Hepatic stellate cell (primary cell): Measurements from ENCODE around the gene TNF.

Experiments used
- DNase-seq: peaks from one replicate; pipeline ENCODE4 v3.0.0; 2011; ENCODE audit warnings: low spot score

The TNF gene

DNA sequence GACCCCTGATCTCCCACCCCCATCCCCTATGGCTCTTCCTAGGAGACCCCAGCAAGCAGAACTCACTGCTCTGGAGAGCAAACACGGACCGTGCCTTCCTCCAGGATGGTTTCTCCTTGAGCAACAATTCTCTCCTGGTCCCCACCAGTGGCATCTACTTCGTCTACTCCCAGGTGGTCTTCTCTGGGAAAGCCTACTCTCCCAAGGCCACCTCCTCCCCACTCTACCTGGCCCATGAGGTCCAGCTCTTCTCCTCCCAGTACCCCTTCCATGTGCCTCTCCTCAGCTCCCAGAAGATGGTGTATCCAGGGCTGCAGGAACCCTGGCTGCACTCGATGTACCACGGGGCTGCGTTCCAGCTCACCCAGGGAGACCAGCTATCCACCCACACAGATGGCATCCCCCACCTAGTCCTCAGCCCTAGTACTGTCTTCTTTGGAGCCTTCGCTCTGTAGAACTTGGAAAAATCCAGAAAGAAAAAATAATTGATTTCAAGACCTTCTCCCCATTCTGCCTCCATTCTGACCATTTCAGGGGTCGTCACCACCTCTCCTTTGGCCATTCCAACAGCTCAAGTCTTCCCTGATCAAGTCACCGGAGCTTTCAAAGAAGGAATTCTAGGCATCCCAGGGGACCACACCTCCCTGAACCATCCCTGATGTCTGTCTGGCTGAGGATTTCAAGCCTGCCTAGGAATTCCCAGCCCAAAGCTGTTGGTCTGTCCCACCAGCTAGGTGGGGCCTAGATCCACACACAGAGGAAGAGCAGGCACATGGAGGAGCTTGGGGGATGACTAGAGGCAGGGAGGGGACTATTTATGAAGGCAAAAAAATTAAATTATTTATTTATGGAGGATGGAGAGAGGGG, 1.9 kb upstream of the TNF start:
- DNase-seq = no peak

DNA sequence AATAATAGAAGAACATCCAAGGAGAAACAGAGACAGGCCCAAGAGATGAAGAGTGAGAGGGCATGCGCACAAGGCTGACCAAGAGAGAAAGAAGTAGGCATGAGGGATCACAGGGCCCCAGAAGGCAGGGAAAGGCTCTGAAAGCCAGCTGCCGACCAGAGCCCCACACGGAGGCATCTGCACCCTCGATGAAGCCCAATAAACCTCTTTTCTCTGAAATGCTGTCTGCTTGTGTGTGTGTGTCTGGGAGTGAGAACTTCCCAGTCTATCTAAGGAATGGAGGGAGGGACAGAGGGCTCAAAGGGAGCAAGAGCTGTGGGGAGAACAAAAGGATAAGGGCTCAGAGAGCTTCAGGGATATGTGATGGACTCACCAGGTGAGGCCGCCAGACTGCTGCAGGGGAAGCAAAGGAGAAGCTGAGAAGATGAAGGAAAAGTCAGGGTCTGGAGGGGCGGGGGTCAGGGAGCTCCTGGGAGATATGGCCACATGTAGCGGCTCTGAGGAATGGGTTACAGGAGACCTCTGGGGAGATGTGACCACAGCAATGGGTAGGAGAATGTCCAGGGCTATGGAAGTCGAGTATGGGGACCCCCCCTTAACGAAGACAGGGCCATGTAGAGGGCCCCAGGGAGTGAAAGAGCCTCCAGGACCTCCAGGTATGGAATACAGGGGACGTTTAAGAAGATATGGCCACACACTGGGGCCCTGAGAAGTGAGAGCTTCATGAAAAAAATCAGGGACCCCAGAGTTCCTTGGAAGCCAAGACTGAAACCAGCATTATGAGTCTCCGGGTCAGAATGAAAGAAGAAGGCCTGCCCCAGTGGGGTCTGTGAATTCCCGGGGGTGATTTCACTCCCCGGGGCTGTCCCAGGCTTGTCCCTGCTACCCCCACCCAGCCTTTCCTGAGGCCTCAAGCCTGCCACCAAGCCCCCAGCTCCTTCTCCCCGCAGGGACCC, 981 bp upstream of the TNF start:
- DNase-seq = no peak

DNA sequence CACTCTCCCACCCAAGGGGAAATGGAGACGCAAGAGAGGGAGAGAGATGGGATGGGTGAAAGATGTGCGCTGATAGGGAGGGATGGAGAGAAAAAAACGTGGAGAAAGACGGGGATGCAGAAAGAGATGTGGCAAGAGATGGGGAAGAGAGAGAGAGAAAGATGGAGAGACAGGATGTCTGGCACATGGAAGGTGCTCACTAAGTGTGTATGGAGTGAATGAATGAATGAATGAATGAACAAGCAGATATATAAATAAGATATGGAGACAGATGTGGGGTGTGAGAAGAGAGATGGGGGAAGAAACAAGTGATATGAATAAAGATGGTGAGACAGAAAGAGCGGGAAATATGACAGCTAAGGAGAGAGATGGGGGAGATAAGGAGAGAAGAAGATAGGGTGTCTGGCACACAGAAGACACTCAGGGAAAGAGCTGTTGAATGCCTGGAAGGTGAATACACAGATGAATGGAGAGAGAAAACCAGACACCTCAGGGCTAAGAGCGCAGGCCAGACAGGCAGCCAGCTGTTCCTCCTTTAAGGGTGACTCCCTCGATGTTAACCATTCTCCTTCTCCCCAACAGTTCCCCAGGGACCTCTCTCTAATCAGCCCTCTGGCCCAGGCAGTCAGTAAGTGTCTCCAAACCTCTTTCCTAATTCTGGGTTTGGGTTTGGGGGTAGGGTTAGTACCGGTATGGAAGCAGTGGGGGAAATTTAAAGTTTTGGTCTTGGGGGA, 754 bp downstream of the TNF start:
- DNase-seq = no peak

DNA sequence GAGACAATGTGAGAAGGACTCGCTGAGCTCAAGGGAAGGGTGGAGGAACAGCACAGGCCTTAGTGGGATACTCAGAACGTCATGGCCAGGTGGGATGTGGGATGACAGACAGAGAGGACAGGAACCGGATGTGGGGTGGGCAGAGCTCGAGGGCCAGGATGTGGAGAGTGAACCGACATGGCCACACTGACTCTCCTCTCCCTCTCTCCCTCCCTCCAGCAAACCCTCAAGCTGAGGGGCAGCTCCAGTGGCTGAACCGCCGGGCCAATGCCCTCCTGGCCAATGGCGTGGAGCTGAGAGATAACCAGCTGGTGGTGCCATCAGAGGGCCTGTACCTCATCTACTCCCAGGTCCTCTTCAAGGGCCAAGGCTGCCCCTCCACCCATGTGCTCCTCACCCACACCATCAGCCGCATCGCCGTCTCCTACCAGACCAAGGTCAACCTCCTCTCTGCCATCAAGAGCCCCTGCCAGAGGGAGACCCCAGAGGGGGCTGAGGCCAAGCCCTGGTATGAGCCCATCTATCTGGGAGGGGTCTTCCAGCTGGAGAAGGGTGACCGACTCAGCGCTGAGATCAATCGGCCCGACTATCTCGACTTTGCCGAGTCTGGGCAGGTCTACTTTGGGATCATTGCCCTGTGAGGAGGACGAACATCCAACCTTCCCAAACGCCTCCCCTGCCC, 1.7 kb downstream of the TNF start:
- DNase-seq = no peak

DNA sequence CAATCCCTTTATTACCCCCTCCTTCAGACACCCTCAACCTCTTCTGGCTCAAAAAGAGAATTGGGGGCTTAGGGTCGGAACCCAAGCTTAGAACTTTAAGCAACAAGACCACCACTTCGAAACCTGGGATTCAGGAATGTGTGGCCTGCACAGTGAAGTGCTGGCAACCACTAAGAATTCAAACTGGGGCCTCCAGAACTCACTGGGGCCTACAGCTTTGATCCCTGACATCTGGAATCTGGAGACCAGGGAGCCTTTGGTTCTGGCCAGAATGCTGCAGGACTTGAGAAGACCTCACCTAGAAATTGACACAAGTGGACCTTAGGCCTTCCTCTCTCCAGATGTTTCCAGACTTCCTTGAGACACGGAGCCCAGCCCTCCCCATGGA, 2.2 kb downstream of the TNF start:
- DNase-seq = no peak

DNA sequence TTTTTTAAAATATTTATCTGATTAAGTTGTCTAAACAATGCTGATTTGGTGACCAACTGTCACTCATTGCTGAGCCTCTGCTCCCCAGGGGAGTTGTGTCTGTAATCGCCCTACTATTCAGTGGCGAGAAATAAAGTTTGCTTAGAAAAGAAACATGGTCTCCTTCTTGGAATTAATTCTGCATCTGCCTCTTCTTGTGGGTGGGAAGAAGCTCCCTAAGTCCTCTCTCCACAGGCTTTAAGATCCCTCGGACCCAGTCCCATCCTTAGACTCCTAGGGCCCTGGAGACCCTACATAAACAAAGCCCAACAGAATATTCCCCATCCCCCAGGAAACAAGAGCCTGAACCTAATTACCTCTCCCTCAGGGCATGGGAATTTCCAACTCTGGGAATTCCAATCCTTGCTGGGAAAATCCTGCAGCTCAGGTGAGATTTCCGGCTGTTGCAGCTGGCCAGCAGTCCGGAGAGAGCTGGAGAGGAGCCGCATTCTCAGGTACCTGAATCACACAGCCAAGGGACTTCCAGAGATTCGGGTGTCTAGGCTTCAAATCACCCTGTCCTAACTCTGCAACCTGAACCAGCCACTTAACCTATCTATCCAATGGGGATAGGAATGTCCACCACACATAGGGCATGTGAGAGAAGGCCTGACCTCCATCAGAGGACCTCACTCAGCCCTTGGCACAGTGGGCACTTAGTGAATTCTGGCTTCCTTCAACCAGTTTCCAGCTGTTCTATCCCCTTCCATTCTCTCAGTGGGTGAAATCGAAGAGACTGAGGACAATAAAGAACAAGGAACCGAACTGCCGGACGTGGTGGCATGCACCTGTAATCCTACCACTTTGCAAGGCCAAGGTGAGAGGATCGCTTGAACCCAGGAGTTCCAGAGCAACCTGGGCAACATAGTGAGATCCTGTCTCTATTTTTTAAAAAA, 3.1 kb downstream of the TNF start:
- no peak for DNase-seq

DNA sequence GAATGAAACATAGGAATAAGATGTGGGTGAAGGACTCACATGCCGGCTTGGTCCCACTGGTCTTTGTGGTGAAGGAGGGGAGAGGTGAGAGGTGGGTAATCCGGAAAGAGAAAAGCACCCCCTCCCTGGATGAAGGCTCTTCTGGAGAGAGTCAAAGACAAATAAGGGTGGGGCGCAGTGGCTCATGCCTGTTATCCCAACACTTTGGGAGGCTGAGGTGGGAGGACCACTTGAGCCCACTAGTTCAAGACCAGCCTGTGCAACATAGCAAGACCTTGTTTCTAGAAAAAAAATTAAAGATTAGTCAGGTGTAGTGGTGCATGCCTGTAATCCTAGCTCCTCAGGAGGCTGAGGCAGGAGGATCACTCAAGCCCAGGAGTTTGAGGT, 3.7 kb downstream of the TNF start:
- no peak for DNase-seq

DNA sequence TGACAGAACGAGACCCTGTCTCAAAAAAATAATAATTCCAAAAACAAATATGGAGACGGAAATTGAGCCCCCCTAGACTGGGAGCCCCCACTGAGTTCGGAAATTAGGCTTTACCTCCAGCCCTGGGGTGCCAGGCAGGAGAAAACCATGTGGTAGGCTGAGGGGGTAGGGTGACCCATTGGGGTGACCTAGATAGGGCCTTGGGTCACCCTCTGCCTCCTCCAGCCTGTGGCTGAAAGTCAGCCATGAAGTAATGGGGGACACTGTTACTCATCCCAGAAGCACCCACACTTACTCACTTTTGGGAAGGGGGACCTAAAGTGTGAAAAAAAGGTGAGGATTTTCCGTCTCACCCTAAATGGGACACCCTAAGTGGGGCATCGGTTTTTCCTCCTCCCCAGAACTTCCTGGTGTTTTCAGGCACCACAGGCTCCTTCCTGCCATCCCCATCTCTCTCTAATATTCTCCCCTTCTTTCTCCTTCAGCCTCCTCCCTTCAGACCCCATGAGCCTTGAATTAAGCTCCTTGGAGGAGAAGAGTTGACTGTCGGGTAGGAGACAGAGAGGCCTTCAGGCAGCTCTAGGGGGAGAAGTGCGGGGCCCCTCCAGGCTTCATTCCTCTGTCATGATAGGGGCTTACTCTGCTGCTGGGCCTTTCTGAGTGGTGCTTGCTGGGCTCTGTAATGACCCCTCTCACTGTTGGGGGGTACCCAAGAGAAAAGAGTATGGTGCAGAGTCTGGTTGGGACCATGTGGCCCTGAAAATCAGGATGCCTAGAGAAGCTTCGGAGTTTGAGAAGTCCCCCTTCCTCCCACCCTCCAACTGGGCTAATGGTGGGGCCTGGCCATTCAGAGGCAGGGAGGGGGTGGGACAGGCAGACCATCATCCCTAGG, 4.4 kb downstream of the TNF start:
- no peak for DNase-seq

DNA sequence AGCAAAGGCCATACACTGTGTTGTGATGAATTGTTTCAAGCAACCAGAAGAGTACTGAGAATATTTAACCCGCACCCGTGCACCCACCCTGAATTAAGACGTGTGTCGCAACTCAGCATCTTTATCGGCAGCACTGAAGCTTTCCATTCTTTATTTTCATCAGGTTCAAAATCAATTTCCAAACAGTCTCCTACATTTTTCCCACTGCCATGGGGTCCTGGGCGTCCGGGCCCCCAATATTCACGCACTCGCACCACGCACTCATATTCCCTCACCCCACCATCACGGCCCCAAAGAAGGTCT, 5.0 kb downstream of the TNF start:
- no peak for DNase-seq

DNA sequence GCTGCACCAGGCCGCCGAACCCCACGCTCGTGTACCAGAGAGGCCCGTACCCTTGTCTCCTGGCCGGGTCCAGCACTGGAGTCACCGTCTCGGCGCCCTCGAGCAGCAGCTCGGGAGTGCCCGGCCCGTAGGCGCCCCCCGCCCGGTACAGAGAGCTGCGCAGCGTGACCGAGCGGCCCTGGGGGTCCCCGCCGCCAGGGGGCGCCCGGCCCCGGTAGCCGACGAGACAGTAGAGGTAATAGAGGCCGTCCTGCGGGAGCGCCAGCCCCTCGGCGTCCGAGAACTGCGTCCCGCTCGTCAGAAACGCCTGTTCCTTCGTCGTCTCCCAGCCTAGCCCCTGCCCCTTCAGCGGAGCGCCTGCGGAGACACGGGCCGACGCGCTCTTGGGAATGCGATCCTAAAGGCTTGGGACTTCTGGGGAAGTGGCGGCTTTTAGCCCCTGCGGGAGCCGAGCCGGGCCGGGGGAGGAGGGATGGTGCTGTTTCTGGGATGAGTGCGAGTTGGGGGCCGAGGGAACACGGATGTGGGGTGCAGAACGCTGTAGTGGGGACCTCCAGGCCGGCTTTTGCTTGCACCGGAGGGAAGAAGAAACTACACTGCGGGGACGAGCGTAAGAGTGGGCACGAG, 5.6 kb downstream of the TNF start:
- peak; percentile 90 for DNase-seq

DNA sequence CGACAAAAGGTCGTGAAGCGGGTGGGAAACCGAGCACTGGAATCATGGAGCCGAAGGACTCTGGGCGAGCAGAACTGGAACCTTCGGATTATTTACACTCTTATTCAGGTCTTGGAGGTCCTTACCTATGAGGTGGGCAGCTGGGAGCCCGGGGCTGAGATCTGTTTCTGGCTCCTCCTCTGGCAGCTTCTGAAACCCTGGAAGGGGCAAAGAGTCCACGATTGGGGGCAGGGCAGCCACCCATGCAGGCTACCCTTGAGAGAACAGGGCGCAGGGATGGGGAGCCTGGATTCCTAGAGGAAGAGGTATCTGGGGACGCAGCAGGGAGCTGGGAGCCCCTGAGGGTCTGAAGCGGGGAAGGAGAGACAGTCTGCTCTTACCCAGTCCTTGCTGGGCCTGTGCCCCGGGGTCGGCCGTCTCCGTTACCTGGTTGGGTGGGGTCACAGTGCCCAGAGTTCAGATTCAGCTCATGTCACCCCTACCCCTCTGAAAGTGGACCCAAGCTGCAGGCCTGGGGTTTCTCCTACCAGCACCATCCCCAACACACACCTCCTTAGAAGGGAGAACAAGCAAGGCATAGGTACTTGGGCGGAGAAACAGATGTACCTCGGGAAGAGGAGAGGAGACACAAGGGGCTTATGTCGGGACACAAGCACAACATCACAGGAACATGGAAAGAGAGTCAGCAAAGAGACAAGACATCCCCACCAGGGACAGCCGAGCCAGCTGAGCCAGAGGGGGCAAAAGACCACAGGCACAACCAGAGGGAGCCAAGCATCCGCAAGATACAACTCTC, 6.3 kb downstream of the TNF start:
- DNase-seq = no peak

DNA sequence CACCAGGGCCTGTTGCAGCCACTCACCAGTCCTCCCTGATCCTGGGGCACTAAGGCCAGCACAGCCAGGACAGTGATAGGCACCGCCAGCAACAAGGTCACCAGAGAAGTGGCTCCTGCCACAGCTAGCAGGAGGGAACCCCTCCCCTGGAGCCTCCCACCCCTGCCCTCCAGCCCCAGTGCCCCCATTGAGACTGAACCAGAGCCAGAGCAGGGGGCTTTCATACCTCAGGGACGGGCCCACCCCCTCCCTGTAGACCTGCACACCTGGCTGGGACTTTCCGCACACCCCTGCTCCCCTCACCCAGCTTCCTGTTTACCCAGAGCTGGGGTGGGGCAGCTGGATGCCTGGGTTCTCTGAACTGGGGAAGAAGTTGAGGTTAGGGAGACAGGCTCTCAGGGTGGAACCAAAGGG, 6.9 kb downstream of the TNF start, which contains the start of gene LTB:
Gene LTB (minus strand): TSS at position 195 of the 414 bp plus-strand sequence. CDS start 7 bp downstream, at position 188.
- no peak for DNase-seq

DNA sequence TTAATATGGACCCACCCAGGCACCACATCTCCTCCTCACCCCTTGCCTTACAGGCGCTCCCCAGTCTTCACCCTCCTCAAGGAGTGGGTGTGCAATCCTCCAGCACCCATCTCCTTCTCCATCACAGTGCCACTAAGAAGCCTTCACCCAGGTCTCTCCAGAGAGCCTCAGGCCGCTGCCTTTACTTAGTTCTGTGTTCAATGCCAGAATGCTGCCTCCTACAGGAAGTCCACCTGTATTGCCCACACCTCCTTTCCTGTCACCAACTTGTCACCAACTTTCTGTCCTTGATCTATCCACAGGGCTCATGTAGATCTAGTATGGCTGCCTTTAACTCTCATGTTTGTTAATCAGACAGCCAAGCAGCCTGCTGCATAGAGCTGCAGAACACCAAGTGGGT, 10.1 kb downstream of the TNF start:
- DNase-seq = no peak

DNA sequence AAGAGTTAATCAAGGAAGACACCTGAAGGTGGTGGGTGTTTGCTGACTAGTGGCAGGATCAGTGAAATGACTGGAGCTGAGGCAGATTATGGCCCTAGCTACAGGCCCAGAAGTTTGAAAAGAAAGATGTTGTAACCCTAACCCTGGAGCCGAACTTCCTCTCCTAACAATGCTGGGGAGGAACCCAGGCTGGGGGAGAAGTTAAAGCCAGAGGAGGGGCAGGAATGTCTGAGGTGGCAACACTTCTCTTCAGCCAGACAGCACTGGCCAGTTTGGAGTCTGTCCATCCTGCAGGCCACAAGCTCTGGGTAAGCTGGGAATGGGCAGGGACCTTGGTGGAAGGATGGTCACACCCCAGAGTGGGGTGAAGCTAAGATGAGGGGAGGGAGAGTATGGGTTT, 10.6 kb downstream of the TNF start, which contains the start of gene LST1:
Gene LST1 (plus strand): TSS at position 270 of the 400 bp plus-strand sequence. CDS start 1,023 bp downstream, outside the sequence.
- DNase-seq = no peak

DNA sequence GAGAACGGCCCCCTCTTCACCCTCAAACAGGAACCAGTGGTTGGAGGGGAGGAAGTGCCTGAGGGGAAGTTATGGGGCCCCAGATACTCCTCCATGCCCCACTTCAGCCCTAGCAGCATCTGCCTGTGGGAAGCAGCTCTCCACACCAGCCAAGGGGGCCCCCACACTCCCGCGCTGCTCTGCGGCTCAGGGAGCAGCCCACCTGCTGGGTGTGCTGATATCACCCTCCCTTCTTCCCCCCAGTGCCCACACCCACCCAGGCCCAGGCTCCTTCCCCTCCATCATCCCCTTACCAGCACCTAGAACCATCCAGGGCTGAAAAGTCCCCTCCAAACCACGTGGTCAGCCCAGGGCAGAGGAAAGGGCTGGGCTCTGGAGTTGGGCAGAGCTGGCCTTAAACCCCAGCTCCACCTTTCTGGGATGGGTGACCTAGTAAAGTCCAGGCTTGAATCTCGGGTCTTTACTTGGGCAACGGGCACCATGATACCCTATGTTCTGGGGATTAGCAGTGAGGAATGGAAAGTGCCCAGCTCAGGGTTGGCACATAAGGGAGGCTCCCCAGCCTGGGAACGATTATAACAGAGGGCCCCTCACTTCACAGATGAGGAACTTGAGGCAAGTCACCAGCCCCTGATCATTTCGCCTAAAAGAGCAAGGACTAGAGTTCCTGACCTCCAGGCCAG, 11.4 kb downstream of the TNF start:
- DNase-seq = no peak

DNA sequence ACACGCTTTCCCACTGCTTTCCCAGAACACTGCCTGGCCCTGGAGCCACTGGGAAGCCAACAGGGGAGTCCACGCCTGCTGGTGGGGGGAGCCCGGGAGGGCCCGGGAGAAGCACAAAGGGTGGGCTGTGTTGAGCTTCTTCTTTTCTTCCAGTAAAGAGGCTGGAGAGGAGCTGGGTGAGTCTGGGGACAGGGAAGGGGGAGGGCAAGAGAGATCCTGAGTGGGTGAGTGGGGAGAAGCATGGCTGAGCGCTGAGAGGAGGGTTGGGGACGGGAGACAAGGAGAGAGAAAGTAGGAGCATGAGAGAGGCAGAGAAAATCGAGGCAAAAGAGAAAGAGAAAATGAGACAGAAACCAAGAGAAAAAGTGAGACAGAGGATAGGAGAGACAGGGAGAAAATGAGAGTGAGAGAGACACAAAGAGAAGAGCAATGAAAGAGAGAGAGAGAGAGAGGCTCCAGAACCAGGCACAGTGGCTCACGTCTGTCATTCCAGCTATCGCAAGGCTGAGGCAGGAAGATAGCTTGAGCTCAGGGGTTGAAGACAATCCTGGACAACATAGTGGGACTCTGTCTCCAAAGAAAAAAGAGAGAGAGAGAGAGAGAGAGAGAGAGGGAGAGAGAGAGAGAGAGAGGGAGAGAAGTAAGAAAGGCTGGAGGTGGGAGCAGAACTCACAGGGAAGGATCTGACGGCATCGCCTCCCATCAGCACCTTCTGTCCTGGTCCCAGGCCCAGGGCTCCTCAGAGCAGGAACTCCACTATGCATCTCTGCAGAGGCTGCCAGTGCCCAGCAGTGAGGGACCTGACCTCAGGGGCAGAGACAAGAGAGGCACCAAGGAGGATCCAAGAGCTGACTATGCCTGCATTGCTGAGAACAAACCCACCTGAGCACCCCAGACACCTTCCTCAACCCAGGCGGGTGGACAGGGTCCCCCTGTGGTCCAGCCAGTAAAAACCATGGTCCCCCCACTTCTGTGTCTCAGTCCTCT, 12.7 kb downstream of the TNF start:
- no peak for DNase-seq
